ENCODE results near the gene AIG1.
"Not testable (repeated sequence)": the region's sequence is repeated elsewhere in the genome, so short reads cannot be mapped to it uniquely, and the experiment has no call there.

AIG1 gene

GRCh38 chr6:143233554-143234285, 173.0 kb downstream of the AIG1 start:
- DNase-seq (ENCODE audit: low spot score), result no peak

DNA sequence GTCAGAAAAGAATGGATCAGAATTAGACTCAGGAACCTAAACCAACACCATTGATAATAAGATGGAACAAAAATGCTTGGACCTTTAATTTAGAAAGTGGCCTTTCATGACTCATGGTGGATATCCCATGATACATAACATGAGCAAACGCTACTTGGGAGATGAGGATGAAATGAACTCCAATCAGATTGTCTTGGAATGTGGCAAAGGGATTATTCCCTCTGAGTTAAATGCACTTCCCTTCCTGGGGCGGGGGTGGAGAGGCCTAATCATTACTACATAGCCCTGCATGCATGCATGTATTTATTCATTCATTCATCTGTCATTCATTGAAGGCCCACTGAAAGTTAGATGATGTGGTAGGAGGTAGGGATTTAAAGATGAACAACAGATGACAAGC, 174.0 kb downstream of the AIG1 start:
- no peak for DNase-seq (ENCODE audit: low spot score)

- DNase-seq (ENCODE audit: low spot score), result no peak
Observed at GRCh38 chr6:143236151-143236798, 175.6 kb downstream of the AIG1 start.

DNA sequence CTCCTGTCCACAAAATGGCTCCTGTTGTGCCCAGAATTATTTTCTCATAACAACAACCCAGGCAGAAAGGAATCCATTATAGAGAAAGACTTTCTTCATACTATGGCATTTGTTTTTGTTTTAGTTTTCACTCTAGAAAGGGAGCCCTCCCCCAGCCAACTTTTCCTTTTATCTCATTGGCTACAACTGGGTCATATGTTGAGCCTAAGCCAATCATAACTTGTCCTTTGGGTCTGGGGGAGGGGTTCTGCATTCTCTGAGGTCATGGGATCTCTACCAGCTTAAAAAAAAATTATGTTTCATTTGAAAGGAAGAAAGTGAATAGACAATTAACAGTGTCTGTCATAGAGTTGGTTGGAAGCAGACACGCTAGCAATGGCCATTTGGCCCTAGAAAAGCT, 177.6 kb downstream of the AIG1 start:
- no peak for DNase-seq (ENCODE audit: low spot score)

DNA sequence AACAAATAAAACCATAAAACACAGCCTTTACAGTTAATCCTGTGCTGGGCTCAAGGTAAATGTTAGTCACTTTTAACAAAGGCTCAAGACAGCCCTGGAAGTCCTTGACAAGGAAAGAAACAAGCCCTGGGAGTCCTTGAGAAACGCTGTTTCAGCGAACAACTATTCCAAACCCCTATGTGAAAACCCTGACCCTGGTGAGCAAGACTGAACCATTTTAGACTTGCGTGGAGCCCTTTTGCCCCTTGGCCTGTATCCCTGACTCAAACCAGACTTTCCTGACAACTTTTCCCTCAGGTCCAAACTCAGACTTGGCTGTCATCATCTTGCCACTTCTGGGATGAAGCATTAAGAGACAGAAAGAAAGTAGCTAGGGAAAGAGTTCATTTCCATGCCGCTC, 180.4 kb downstream of the AIG1 start:
- DNase-seq (ENCODE audit: low spot score), result no peak

- no peak for DNase-seq (ENCODE audit: low spot score)
Observed at GRCh38 chr6:143241911-143242310, 181.2 kb downstream of the AIG1 start.

- DNase-seq (ENCODE audit: low spot score), result no peak
Observed at GRCh38 chr6:143243786-143244185, 183.1 kb downstream of the AIG1 start.

GRCh38 chr6:143245656-143246055, 185.0 kb downstream of the AIG1 start:
- no peak for DNase-seq (ENCODE audit: low spot score)

DNA sequence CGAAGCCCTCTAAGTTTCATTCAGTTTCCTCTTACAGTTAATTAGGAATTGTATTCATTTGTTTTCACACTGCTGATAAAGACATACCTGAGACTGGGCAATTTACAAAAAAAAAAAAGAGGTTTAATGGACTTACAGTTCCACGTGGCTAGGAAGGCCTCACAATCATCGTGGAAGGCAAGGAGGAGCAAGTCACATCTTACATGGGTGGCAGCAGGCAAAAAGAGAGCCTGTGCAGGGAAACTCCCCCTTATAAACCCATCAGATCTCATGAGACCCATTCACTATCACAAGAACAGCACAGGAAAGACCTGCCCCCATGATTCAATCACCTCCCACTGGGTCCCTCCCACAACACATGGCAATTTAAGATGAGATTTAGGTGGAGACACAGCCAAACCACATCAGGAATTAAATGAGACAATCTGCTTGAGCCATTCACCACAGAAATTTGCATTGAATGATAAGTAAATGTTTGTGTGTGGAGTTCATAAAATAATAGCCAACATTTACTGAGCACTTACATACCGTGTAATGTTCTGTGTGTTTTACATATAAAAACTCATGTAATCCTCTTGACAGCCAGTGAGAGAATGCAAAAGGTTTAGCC, 185.6 kb downstream of the AIG1 start:
- not testable (repeated sequence) for DNase-seq (ENCODE audit: low spot score)

DNA sequence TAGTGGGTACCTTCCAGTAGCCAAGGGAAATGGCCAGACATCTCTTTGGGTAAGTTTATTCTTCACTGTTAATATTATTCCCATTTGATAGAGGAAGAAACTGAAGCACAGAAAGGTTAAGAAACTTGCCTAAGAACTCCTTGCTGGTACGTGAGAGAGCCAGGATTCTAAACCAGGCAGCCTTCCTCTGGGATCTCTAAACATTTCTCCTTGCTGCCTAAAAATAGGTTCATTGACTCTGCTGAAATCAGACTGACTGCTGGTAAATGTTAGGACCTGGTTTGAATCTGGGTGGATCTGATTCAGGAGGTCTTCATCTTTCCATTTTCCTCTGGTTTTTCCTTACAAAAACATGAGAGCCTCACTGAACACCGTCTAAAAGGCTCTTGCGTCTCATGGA, 186.9 kb downstream of the AIG1 start:
- no peak for DNase-seq (ENCODE audit: low spot score)

DNA sequence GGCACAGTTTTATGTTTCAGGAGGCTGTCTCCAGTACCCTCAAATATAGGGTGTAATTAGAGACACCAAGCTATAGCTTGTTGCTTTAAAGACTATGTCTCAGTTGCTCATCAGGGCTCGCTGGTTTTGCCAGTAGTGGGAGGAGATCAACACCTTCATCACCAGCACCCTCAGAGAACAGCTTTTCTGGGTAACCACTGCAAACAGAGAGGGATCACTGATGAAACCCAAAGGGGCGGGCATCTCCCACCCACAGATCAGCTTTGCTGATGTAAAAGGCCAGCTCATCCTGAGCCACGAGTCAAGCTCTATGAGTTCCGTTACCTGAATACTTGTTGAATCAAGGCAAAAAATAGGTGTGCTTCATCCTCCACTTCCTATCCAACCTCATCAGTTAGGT, 187.7 kb downstream of the AIG1 start:
- DNase-seq (ENCODE audit: low spot score), result no peak

GRCh38 chr6:143251288-143251687, 190.6 kb downstream of the AIG1 start:
- no peak for DNase-seq (ENCODE audit: low spot score)

DNA sequence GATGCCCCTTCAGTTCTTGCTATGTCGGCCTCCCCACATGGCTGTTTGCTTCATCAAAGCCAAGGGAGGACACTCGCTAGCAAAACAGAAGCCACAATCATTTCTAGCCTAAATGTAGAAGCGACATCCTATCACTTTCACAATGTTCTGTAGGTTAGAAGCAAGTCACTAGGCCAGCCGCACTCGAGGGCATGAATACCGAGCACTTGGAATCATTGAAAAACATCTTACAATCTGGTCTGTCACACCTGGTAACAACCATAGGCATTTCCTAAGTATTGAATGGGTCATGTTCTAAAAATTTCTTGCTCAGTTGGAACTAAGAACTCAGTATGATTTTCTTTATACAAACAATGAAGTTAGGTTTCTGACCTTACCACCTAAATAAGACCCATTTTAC, 192.3 kb downstream of the AIG1 start:
- no peak for DNase-seq (ENCODE audit: low spot score)

- DNase-seq (ENCODE audit: low spot score), result no peak
Observed at GRCh38 chr6:143253586-143253985, 192.9 kb downstream of the AIG1 start.

- no peak for DNase-seq (ENCODE audit: low spot score)
Observed at GRCh38 chr6:143258945-143259344, 198.3 kb downstream of the AIG1 start.

DNA sequence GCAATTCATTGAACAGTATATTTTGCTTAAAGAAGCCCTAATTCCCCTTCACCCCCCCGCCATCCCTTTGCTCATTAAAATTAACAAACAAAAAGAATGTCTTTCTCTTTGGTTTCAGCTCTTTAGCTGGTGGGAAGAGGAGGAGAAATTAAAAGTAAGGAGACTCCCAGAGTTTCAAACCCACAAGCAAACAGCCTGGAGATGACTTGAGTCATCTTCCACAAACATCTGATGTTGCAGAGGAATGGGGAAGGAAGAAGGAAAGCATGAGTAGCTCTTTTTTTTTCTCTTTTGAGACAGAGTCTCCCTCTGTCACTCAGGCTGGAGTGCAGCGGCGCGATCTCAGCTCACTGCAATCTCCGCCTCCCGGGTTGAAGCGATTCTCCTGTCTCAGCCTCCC, 200.2 kb downstream of the AIG1 start:
- DNase-seq (ENCODE audit: low spot score), result no peak

DNA sequence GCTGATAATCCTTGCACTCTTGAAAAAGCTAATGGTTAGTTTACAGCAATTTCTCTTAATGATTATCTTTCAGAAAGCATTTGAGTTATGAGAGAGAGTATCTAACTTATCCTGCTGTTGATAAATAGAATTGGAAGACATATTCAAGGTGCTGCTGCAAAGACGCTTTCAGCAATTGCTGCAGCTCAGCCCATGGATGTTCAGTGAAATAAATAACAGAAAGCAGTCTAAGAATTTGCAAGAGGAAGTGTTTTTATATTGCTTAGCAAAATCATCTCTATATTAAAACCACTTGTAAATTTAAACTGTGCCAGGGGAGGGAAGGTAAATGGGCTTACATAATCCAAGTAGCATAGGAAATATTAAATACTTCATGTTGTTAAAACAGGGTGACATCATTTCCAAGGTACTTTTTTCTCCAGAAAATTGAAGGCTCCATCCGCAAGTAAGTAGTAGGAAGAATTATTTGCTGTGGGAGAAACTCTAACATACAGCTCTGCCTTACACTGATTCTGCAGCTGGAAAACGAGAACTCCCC, 201.3 kb downstream of the AIG1 start:
- no peak for DNase-seq (ENCODE audit: low spot score)

DNA sequence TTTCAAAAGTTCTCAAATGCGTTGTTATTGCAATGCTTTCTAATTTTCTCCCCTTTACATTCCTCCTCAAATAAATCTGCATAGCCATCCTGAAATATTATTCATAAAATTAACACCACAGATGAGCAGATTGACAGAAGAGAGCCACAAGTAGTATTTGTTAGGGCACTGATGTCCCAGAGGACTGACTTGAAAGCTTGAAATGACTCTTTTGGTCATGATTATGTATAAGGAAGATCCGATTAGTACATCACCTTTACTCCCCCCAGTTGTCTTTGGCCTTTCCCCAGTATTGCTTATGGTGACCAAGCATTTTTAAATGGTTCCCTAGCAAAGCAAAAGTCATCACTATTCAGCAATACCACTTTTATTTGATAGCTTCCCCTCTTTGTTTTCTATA, 202.2 kb downstream of the AIG1 start:
- no peak for DNase-seq (ENCODE audit: low spot score)

DNA sequence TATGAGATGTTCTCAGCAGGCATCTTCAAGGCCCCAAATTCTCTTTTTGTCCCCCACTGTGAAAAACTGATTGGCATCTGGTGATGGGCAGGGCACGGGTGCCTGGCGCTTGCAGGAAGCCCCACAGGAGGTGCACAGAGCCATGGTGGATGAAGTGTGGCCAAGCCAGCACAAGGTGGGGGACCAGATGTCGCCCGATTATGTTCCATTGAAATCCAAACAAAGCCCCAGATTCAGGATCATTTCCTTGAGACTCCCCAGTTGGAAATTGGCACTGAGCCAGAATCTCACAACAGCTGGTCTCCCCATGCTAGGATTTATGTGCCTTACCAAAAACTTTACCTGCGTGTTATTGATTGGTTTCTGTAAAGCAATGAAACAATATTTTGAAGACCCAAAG, 203.7 kb downstream of the AIG1 start:
- DNase-seq (ENCODE audit: low spot score), result no peak

DNA sequence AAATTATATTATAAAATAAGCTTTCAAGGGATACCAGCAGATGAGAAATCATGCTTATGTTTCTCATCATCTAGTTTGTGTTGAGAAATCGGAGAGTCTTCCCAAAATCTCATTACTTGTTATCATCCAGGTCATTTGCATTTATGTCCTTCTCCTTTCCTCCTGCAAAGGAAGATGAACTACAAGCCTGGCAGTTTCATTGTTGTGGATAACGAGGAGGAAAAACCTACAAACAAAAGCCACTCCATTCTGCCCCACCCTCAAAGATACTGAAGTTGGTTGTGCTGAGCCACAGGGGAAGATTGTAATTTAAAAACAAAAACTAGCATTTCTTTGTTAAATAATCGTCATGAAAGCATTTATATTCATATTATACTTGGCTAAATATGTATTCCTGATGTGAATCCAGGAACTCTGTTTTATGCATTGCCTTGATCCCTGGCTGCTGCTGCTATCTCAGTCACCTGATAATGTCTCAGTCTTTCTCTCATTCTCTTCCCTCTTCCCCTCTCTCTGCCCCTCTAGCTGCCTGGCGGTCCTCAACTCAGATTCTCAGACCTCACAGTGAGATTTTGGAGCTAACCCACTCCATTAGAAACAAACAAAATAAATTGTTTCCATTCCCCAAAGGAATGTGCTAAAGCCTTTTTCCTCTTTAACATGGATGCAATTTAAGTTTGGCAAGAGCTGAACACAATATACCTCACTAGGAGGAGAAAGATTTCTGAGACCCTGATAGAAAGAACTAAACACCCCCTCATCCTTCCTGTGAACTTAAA, 204.5 kb downstream of the AIG1 start:
- DNase-seq (ENCODE audit: low spot score), result no peak

DNA sequence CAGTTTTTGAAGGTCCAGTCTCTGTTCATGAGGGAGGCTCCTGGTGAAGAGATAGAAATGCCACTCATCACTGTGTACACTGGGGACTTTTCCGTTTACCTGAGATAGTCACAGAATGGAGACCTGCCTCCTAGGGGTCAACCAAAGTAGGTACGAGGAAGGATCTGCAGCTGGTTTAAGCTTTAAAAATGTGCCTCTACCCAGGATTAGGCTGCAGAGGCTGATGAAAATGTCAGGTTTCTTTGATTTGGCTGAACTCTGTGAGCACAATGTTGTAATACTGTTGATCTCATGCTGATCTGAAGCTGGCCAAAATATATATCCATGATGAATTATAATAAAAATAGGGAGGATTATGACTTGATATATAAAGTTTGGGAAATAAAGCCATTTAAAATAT, 207.1 kb downstream of the AIG1 start:
- peak; percentile 24 for DNase-seq (ENCODE audit: low spot score)

DNA sequence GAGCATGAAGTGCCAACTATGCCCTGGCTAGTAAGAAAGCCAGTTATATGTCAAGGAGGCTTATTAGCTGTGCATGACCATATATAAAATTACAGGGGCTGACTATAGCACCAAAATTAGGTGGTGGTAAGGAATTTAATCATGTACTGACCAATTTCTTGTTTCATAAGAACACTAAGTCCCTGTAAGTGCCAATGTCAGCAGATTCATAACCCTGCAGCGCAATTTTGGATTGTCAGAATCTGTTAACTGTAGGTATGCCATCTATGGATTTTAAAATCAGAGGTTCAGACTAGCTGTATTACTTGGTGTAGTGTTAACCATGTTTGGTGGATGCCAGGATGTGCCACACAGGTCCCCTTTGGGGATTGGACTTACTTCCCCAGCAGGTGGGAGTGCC, 207.8 kb downstream of the AIG1 start:
- no peak for DNase-seq (ENCODE audit: low spot score)

DNA sequence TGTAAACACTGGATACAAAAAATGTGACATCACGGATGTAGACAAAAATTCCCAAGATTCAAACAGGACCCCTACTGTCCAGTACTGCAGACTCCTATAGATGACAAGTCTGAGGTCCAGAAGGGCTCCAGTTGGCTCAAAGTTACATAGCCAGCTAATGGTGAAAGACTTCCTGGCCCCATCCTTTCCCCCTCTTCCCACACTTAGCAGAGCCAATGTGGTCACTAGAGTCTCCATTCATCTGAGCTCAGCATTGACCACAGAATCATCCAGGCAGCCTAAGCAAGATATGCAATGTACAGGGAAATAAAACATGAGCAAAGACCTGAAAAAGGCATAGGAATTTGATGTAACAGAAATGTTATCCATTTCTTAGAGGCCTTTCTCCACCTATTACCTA, 209.3 kb downstream of the AIG1 start:
- no peak for DNase-seq (ENCODE audit: low spot score)

Data from HuH-7 (cell line).